HepG2 (cell line): ENCODE results near the gene MAPKAPK3. TPM values are rescaled to one million over a fixed set of nuclear protein-coding genes. Genes with fewer than 3 reads are reported as not detected.

Experiments used
- AGO1 ChIP-seq: fragments of 200-400 bp; formaldehyde crosslinking; IDR thresholded peaks from 2 replicates; pipeline ENCODE4 v1.6.1; 2017; ENCODE audit warnings: mild to moderate bottlenecking, low read depth, low read length, moderate library complexity; ENCODE audit not compliant: poor library complexity, severe bottlenecking
- ATF7-NPFF ChIP-seq: sonication (generic); formaldehyde crosslinking; IDR thresholded peaks from 2 replicates; pipeline ENCODE4 v1.8.1; 2023; ENCODE audit warnings: mild to moderate bottlenecking, low read depth, missing genetic modification reagents, moderate library complexity
- BCL6 ChIP-seq: IDR thresholded peaks from 2 replicates; pipeline ENCODE4 v1.6.1; 2016; ENCODE audit warnings: missing genetic modification reagents, missing compliant biosample characterization
- MED13 ChIP-seq: sonication (generic); formaldehyde crosslinking; IDR thresholded peaks from 2 replicates; pipeline ENCODE4 v1.5.0; 2020; ENCODE audit warnings: missing genetic modification reagents
- MEIS2 ChIP-seq: sonication (generic); formaldehyde crosslinking; IDR thresholded peaks from 2 replicates; pipeline ENCODE4 v1.9.0; 2021; ENCODE audit warnings: mild to moderate bottlenecking, missing genetic modification reagents
- MTF2 ChIP-seq: sonication (generic); formaldehyde crosslinking; IDR thresholded peaks from 2 replicates; pipeline ENCODE4 v1.5.0; 2020; ENCODE audit warnings: missing genetic modification reagents, borderline replicate concordance
- PHB2 ChIP-seq: fragments of 450-650 bp; IDR thresholded peaks from 2 replicates; pipeline ENCODE4 v1.6.1; 2018; ENCODE audit not compliant: partially characterized antibody
- SMYD3 ChIP-seq: sonication (generic); formaldehyde crosslinking; IDR thresholded peaks from 2 replicates; pipeline ENCODE4 v1.8.1; 2023; ENCODE audit warnings: mild to moderate bottlenecking, missing genetic modification reagents
- ZNF256 ChIP-seq: sonication (generic); formaldehyde crosslinking; conservative IDR thresholded peaks from 2 replicates; pipeline ENCODE4 v1.4.0; 2020; ENCODE audit warnings: missing genetic modification reagents
- ZNF292 ChIP-seq: sonication (generic); formaldehyde crosslinking; IDR thresholded peaks from 2 replicates; pipeline ENCODE4 v1.8.1; 2022; ENCODE audit warnings: mild to moderate bottlenecking, low read depth, missing genetic modification reagents, borderline replicate concordance
- ZNF337 ChIP-seq: sonication (generic); formaldehyde crosslinking; IDR thresholded peaks from 2 replicates; pipeline ENCODE4 v1.5.1; 2020; ENCODE audit warnings: missing genetic modification reagents, low read depth, mild to moderate bottlenecking, borderline replicate concordance
- ZNF543 ChIP-seq: sonication (generic); formaldehyde crosslinking; IDR thresholded peaks from 2 replicates; pipeline ENCODE4 v1.4.0; 2020; ENCODE audit warnings: mild to moderate bottlenecking, missing genetic modification reagents
- ZNF747 ChIP-seq: sonication (generic); formaldehyde crosslinking; IDR thresholded peaks from 2 replicates; pipeline ENCODE4 v1.8.1; 2023; ENCODE audit warnings: missing genetic modification reagents, mild to moderate bottlenecking, borderline replicate concordance
- ZNF777 ChIP-seq: sonication (generic); formaldehyde crosslinking; IDR thresholded peaks from 2 replicates; pipeline ENCODE4 v1.4.0; 2020; ENCODE audit warnings: missing genetic modification reagents
- ZSCAN21 ChIP-seq: sonication (generic); formaldehyde crosslinking; IDR thresholded peaks from 2 replicates; pipeline ENCODE4 v1.8.0; 2022; ENCODE audit warnings: mild to moderate bottlenecking, missing genetic modification reagents, moderate library complexity, borderline replicate concordance
- polyA plus RNA-seq, 8 experiments: library from polyadenylated mRNA; depleted of rRNA in 3 of 8; stranded (reverse) in 7 of 8; unstranded in 1 of 8; fragments of >200 nt; fragmentation: Illumina TruSeq in 4 of 8; extraction: Trizol in 4 of 8; gene quantifications; 2 replicates each; pipeline versions ENCODE4 v1.2.1 to v1.2.3, GENCODE V29; 2011 to 2016; ENCODE audit warnings: low read depth in 4 of 8, missing spikeins in 1 of 8, mixed read lengths in 1 of 8; ENCODE audit not compliant: insufficient read depth in 1 of 8
- total RNA-seq, 5 experiments: library from RNA; depleted of rRNA; stranded (reverse); fragments of >200 nt; fragmentation: Illumina TruSeq; extraction: Trizol; gene quantifications; 2 replicates each; pipeline ENCODE4 v1.2.3, GENCODE V29; 2016; ENCODE audit warnings: low read depth in 1 of 5
- TF ChIP-seq, protein P1 (sequence below): conservative IDR thresholded peaks from 2 replicates; pipeline ENCODE4 v1.6.1; 2018; ENCODE audit warnings: missing genetic modification reagents
- TF ChIP-seq, protein P2 (sequence below): sonication (generic); formaldehyde crosslinking; conservative IDR thresholded peaks from 2 replicates; pipeline ENCODE4 v1.8.0; 2022; ENCODE audit warnings: missing genetic modification reagents
- TF ChIP-seq, protein P3 (sequence below): sonication (generic); formaldehyde crosslinking; IDR thresholded peaks from 2 replicates; pipeline ENCODE4 v1.5.1; 2020; ENCODE audit warnings: missing genetic modification reagents, mild to moderate bottlenecking, borderline replicate concordance
- TF ChIP-seq, protein P4 (sequence below): sonication (generic); formaldehyde crosslinking; IDR thresholded peaks from 2 replicates; pipeline ENCODE4 v1.4.0; 2020; ENCODE audit warnings: mild to moderate bottlenecking, missing genetic modification reagents
- TF ChIP-seq, protein P5 (sequence below): sonication (generic); formaldehyde crosslinking; IDR thresholded peaks from 2 replicates; pipeline ENCODE4 v1.4.0; 2020; ENCODE audit warnings: missing genetic modification reagents

Gene MAPKAPK3
- total and polyA plus RNA-seq, 2 of the 13 experiments (the other 11 are each of a cell fraction or from before 2014, with no cell fraction given): 39.9 to 41.2 TPM

DNA sequence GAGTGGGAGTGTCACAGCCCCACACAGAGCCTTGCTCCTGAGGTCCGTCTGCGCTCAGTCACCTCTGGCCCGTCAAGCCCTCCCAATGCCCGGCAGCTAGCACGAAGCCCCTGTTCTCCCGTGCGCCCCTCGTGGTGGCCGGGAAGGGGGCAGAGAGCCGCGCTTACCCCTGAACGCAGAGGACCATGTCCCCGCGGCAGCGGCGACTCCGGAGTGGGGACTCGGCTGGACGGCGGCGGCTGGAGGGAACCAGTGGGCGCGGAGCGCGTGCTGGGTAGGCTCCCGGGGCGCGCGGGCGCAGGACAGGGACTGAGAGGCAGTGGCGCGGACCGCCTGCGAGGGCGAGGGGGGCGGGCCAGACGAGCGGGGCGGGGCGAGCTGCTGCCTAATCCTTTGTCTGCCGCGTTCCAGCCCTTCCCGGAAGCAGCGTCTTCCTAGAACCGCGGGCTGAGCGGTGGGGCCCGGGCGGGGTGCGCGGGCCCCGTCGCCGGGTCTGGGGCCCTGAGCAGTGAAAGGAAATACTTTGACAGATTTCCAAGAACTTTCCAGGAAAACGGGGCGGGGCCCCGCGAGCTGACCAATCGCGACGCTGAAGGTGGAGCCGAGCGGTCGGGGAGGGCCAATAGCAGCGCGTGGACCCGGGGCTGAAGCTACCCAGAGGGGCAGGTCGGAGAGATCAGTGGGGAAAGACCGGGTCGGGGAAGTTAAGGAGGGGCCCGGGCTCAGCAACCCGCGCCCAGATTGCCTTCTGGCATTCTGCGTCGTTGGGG is 5.3 kb upstream of the MAPKAPK3 start, which contains the start of gene CISH (continued):
- TF ChIP-seq, protein P1, sequence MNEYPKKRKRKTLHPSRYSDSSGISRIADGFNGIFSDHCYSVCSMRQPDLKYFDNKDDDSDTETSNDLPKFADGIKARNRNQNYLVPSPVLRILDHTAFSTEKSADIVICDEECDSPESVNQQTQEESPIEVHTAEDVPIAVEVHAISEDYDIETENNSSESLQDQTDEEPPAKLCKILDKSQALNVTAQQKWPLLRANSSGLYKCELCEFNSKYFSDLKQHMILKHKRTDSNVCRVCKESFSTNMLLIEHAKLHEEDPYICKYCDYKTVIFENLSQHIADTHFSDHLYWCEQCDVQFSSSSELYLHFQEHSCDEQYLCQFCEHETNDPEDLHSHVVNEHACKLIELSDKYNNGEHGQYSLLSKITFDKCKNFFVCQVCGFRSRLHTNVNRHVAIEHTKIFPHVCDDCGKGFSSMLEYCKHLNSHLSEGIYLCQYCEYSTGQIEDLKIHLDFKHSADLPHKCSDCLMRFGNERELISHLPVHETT (CRISPR knock-in tag): no peak
- TF ChIP-seq SMYD3 (CRISPR knock-in tag) (no peak), MED13 (CRISPR knock-in tag) (no peak; the same call in 1 of the 2 replicates), ZNF292 (CRISPR knock-in tag) (no peak), ZNF777 (peak; percentile 82), ZNF747 (CRISPR knock-in tag) (peak; percentile 97), ZNF543 (peak; percentile 85; the same call in 1 of the 2 replicates), PHB2 (no peak), ATF7-NPFF (CRISPR knock-in tag) (peak; percentile 94), AGO1 (peak; percentile 41), MTF2 (CRISPR knock-in tag) (no peak), BCL6 (CRISPR knock-in tag) (peak; percentile 99), MEIS2 (CRISPR knock-in tag) (no peak; the same call in none of the 2 replicates), ZSCAN21 (CRISPR knock-in tag) (peak; percentile 87), ZNF337 (CRISPR knock-in tag) (peak; percentile 62; the same call in 1 of the 2 replicates), ZNF256 (CRISPR knock-in tag) (no peak)
- TF ChIP-seq, protein P2, sequence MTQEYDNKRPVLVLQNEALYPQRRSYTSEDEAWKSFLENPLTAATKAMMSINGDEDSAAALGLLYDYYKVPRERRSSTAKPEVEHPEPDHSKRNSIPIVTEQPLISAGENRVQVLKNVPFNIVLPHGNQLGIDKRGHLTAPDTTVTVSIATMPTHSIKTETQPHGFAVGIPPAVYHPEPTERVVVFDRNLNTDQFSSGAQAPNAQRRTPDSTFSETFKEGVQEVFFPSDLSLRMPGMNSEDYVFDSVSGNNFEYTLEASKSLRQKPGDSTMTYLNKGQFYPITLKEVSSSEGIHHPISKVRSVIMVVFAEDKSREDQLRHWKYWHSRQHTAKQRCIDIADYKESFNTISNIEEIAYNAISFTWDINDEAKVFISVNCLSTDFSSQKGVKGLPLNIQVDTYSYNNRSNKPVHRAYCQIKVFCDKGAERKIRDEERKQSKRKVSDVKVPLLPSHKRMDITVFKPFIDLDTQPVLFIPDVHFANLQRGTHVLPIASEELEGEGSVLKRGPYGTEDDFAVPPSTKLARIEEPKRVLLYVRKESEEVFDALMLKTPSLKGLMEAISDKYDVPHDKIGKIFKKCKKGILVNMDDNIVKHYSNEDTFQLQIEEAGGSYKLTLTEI (CRISPR knock-in tag): no peak
- TF ChIP-seq, protein P3, sequence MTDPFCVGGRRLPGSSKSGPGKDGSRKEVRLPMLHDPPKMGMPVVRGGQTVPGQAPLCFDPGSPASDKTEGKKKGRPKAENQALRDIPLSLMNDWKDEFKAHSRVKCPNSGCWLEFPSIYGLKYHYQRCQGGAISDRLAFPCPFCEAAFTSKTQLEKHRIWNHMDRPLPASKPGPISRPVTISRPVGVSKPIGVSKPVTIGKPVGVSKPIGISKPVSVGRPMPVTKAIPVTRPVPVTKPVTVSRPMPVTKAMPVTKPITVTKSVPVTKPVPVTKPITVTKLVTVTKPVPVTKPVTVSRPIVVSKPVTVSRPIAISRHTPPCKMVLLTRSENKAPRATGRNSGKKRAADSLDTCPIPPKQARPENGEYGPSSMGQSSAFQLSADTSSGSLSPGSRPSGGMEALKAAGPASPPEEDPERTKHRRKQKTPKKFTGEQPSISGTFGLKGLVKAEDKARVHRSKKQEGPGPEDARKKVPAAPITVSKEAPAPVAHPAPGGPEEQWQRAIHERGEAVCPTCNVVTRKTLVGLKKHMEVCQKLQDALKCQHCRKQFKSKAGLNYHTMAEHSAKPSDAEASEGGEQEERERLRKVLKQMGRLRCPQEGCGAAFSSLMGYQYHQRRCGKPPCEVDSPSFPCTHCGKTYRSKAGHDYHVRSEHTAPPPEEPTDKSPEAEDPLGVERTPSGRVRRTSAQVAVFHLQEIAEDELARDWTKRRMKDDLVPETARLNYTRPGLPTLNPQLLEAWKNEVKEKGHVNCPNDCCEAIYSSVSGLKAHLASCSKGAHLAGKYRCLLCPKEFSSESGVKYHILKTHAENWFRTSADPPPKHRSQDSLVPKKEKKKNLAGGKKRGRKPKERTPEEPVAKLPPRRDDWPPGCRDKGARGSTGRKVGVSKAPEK (CRISPR knock-in tag): no peak
- TF ChIP-seq, protein P4, sequence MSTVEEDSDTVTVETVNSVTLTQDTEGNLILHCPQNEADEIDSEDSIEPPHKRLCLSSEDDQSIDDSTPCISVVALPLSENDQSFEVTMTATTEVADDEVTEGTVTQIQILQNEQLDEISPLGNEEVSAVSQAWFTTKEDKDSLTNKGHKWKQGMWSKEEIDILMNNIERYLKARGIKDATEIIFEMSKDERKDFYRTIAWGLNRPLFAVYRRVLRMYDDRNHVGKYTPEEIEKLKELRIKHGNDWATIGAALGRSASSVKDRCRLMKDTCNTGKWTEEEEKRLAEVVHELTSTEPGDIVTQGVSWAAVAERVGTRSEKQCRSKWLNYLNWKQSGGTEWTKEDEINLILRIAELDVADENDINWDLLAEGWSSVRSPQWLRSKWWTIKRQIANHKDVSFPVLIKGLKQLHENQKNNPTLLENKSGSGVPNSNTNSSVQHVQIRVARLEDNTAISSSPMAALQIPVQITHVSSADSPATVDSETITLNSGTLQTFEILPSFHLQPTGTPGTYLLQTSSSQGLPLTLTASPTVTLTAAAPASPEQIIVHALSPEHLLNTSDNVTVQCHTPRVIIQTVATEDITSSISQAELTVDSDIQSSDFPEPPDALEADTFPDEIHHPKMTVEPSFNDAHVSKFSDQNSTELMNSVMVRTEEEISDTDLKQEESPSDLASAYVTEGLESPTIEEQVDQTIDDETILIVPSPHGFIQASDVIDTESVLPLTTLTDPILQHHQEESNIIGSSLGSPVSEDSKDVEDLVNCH (CRISPR knock-in tag): no peak
- TF ChIP-seq, protein P5, sequence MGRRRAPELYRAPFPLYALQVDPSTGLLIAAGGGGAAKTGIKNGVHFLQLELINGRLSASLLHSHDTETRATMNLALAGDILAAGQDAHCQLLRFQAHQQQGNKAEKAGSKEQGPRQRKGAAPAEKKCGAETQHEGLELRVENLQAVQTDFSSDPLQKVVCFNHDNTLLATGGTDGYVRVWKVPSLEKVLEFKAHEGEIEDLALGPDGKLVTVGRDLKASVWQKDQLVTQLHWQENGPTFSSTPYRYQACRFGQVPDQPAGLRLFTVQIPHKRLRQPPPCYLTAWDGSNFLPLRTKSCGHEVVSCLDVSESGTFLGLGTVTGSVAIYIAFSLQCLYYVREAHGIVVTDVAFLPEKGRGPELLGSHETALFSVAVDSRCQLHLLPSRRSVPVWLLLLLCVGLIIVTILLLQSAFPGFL (CRISPR knock-in tag): no peak
